ENCODE data around the gene HSD11B1L.

Gene HSD11B1L

GRCh38 chr19:5693195-5694166 is 12.7 kb downstream of the HSD11B1L start:
- no peak overlapping the region for H3K4me3 ChIP-seq (ENCODE audit: low read depth, low read length)
- TF ChIP-seq, protein P1, sequence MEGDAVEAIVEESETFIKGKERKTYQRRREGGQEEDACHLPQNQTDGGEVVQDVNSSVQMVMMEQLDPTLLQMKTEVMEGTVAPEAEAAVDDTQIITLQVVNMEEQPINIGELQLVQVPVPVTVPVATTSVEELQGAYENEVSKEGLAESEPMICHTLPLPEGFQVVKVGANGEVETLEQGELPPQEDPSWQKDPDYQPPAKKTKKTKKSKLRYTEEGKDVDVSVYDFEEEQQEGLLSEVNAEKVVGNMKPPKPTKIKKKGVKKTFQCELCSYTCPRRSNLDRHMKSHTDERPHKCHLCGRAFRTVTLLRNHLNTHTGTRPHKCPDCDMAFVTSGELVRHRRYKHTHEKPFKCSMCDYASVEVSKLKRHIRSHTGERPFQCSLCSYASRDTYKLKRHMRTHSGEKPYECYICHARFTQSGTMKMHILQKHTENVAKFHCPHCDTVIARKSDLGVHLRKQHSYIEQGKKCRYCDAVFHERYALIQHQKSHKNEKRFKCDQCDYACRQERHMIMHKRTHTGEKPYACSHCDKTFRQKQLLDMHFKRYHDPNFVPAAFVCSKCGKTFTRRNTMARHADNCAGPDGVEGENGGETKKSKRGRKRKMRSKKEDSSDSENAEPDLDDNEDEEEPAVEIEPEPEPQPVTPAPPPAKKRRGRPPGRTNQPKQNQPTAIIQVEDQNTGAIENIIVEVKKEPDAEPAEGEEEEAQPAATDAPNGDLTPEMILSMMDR (IDR thresholded peaks at IDR 0.05; ENCODE audit: low read depth, low read length): no peak

- TF ChIP-seq, protein P1 (IDR thresholded peaks at IDR 0.05; ENCODE audit: low read depth, low read length): no peak
- no peak overlapping the region for H3K4me3 ChIP-seq (ENCODE audit: low read depth, low read length)
Measured at GRCh38 chr19:5694167-5694955, 13.5 kb downstream of the HSD11B1L start.

GRCh38 chr19:5694956-5695648 is 14.3 kb downstream of the HSD11B1L start:
- H3K4me3 ChIP-seq (ENCODE audit: low read depth, low read length): no peak overlapping the region
- TF ChIP-seq, protein P1 (IDR thresholded peaks at IDR 0.05; ENCODE audit: low read depth, low read length): no peak

DNA sequence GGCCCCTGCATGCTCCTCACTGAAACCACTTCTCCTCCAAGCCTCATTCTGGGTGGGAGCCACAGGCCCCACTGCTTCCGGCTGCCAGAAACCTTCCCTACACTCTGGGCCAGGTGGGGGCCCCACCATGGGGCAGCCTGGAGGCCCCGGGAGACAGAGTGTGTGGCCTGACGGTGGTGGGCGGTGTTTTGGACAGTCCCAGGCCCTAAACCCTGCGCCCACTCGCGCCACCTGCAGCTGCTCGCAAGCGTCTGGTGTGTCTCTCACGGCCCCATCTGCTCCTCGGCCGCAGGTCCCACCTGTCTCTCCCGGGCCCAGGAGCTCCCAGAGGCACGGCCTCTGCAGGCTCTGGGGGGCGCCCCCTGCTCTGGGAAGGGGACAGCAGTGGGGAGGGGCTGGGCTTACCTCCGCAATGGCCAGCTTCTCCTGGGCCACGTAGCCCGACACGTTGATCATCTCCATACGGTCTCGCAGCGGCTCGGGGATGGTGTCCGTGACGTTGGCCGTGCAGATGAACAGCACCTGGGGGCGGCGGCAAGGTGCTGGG is 14.9 kb downstream of the HSD11B1L start:
- no peak overlapping the region for H3K4me3 ChIP-seq (ENCODE audit: low read depth, low read length)
- TF ChIP-seq, protein P1 (IDR thresholded peaks at IDR 0.05; ENCODE audit: low read depth, low read length): no peak

DNA sequence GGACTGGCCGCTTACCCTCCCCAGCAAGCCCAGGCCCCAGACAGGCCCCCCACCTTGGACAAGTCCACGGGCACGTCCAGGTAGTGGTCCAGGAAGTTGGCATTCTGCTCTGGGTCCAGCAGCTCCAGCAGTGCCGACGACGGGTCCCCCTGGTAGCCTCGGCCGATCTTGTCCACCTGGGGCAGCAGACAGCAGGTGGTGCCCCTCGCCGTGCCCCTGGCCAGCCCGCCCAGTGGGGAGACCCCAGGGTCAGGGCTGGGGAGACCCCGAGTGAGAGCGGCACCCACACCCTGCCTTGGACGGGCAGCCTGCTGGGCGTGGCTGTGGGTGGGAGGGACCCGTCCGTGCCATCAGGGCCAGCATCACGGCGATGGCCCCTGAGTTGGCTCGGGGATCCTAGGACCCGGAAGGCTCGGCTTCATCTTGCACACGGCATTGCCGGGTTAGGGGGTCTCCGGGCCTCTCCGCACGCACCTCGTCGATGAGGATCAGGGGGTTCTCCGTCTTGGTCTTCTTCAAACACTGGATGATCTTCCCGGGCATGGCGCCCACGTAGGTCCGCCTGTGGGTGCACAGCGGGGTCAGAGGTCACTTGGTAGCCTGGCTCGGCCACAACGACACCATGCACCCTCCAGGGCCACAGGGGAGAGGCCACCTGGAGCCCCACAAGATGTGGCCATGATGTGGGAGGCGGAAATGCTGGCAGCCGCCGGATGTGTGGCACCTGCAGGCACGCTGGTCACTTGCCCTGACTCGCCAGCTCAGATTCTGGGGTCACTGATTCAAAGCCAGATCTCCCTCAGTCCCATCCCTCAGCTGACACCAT is 15.6 kb downstream of the HSD11B1L start:
- H3K4me3 ChIP-seq (ENCODE audit: low read depth, low read length): no peak overlapping the region
- TF ChIP-seq, protein P1 (IDR thresholded peaks at IDR 0.05; ENCODE audit: low read depth, low read length): no peak

Data from WI38 (cell line).